Stomach (tissue), 4 donors: ENCODE data around the gene SETX.

Experiments used
- POLR2A ChIP-seq, 4 donors: fragments of 450-650 bp; IDR thresholded peaks; one replicate each; pipeline ENCODE4 v1.6.1; 2016; ENCODE audit warnings: antibody characterized with exemption in 4 of 4, control low read depth in 2 of 4, mild to moderate bottlenecking in 1 of 4, moderate library complexity in 1 of 4
- POLR2AphosphoS5 ChIP-seq, 3 donors: sonication (generic); formaldehyde crosslinking; IDR thresholded peaks; one replicate each; pipeline ENCODE4 v1.6.1; 2016; ENCODE audit warnings: antibody characterized with exemption in 3 of 3

DNA sequence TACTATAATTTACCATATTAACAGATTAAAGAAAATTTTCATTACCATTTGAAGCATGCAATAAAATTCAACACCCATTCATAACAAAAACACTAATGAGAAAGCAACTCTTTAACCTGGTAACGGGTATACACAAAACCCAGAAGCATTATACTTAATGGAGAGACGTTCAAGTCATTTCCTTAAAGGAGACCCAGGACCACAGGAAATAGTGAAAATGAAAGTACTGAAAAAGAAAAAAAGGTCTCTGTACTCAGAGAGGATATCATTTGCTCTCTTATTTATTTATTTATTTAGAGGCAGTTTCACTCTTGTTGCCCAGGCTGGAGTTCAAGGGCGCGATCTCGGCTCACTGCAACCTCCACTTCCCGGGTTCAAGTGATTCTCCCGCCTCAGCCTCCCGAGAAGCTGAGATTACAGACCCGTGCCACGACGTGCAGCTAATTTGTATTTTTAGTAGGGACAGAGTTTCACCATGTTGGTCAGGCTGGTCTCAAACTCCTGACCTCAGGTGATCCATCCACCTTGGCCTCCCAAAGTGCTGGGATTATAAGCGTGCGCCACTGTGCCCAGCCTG is 61.6 kb downstream of the SETX start:
- TF ChIP-seq POLR2A (IDR thresholded peaks at IDR 0.05): no peak
- no peak for TF ChIP-seq POLR2AphosphoS5 (IDR thresholded peaks at IDR 0.05)
